H7 (cell line): ENCODE results near the gene ATP6V0D1. TPM values are rescaled to one million over a fixed set of nuclear protein-coding genes. Genes with fewer than 3 reads are reported as not detected.

Experiments used
- DNase-seq: peaks from one replicate; pipeline ENCODE4 v3.0.0; 2012
- H3K27me3 ChIP-seq: 2 replicates; pipeline ENCODE4 v1.6.0; 2011; ENCODE audit warnings: mild to moderate bottlenecking, low read length; ENCODE audit not compliant: control insufficient read depth, insufficient read depth
- H3K36me3 ChIP-seq: replicated peaks from 2 replicates; pipeline ENCODE4 v1.5.1; 2011; ENCODE audit warnings: low read length; ENCODE audit not compliant: control insufficient read depth, insufficient read depth
- H3K4me3 ChIP-seq: 2 replicates; pipeline ENCODE4 v1.5.1; 2011; ENCODE audit warnings: low read depth, mild to moderate bottlenecking, control low read depth, low read length, moderate library complexity; ENCODE audit not compliant: insufficient read depth
- total RNA-seq: library from RNA; depleted of rRNA; stranded (reverse); fragments of >200 nt; shearing (Covaris generic); gene quantifications from 2 replicates; pipeline ENCODE4 v1.2.3, GENCODE V29; 2014; rRNA removed

The ATP6V0D1 gene
- total RNA-seq = 58.4 and 76.9 TPM in 2 replicates

DNA sequence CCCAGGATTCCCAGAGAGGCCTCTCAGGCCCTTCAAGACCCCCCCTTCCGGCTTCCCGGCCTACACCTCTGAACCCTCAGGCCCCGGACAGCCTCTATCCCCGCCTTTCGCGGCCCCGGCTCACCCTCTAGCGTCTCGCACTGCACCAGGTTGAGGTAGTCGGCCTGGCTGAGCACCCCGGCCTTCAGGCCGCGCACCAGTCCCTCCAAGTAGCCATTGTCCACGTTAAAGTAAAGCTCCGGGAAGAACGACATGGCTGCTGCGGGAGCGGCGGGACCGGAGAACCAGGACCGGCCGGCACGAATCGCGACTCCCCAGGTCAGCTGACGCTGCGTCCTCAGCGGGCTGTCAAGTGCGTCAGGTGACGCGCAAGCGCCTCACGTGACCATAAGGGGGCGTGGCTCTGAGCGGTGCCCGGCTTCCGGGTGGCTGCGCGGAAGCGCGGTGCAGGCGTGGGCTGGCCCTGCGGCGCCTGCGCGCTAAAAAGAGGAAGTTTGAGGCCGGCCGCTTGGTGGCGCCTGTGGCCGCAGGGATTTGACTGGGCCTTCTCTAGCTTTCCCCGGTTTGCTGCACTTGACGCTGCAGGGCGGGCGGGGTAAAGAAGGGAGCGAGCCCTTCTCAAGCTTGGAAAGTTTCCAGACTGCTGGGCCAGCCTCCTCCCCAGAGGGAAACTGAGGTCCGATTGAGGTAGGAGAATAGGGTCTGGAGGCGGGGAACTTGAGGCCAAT is at the start of gene ATP6V0D1:
TSS of gene ATP6V0D1 (minus strand) at position 325 of the 728 bp plus-strand sequence. CDS start at position 254, 71 bp downstream.
- Histone ChIP-seq H3K36me3 (no peaks in the 10 kb centered on the region), H3K27me3 (no peaks in the 10 kb centered on the region; the same call in 1 of the 2 replicates), H3K4me3 (peak within 1 kb of the TSS; percentile 84)
- peak; percentile 98 for DNase-seq

DNA sequence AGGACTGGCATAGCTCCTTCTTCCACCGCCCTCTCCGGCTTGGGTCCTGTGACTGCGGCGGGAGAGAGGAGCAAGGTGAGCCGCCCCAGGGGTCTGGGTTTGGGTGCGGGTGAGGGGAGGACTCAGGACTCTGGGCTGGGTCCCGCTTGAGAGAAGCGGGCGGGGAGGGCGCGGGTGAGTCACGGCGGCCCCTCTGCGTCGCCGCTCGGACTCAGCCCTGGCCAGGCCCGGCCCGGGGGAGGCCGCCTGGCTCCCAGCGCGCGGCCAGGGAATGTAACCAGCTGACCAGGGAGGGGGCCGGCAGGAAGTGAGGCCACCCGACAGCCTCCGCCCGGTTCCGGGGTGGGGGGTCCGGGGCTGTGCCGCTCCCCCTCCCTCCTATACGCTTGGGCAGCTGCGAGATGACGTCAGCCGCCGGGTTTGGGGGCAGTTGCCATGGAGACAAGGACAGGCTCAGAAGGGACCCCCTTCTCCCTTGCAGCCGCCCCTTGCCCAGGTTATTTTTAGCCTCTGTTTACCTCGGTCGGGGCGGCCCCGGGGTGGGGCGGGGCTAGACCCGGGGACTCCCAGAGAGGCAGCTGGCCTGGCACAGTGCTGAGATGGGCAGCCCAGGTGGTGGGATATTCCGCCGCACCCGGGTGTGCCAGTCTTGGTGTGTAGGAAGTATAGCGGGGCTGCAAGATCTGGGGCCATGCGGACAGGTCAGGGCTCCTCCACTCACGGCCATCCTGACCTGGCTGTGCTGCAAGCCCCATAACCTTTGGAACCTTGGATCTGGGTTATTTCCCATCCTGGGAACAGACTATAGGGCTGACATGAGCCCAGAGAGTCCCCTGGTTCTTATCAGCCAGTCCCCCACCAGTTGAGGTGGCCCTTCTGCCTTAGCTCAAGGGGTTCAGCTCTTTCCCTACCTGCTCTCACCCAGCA is 49.3 kb upstream of the ATP6V0D1 start:
- H3K36me3 ChIP-seq = no peaks in the 10 kb centered on the region
- peak overlapping the region; percentile 63 for H3K4me3 ChIP-seq
- peak; percentile 88 for DNase-seq
- H3K27me3 ChIP-seq = peaks cover 61% of the 10 kb centered on the region

DNA sequence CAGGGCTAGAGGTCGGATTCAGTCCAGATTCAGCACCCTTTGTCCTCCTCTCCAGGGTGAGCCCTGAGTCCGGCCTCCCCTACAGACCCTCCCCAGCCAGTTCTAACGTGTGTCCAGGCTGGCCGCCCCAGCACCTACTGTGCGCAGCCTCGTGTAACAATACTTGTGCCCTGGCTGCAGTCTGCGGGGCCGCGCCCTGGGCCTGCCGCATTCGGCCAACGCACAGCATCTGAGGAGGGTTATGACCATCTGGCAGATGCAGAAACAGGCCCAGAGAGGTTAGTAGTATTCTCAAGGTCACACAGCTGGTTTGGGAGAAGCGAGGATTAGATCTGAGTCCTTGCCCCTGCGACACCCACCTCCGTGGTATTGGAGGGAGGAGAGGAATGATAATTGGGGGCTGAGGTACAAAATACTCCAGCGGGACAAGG is 48.6 kb upstream of the ATP6V0D1 start:
- Histone ChIP-seq H3K4me3 (peak overlapping the region; percentile 63), H3K27me3 (peaks cover 58% of the 10 kb centered on the region), H3K36me3 (no peaks in the 10 kb centered on the region)
- peak; percentile 70 for DNase-seq

DNA sequence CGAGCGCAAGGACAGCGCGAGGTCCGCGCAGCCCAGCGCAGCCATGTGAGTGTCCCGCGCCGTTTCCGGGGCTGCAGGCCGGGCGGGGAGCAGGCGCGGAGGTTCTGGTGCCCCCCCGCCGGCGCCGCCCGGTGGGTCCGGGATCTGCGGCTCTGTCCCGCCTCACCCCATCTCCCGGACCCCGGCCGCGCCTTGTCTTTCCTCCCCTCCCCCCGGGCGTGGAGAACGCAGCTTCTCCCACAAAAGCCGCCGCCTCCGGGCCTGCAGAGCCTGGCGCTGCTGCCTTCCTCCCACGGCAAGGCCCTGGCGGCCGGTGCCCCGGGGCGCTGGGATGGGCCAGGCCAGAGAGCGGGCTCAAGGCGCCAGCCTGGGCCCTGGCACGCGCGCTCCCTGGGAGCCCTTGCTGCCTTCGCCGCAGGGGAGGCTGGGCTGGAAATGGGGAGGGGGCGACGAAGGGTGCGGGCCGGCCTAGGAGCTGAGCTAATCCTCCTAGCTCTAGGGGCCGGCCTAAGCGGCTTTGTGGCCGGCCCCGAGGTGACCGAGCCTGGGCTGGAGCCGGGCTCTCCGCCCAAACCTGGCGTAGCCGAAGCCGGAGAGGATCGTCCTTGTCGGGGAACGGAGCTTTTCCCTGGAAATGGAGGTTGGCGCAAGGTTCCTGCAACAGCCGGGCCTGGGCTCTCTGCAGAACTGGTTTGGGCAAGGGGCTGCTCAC is 48.1 kb upstream of the ATP6V0D1 start:
- peak; percentile 87 for DNase-seq
- Histone ChIP-seq H3K36me3 (no peaks in the 10 kb centered on the region), H3K4me3 (peak overlapping the region; percentile 63), H3K27me3 (peaks cover 60% of the 10 kb centered on the region)

DNA sequence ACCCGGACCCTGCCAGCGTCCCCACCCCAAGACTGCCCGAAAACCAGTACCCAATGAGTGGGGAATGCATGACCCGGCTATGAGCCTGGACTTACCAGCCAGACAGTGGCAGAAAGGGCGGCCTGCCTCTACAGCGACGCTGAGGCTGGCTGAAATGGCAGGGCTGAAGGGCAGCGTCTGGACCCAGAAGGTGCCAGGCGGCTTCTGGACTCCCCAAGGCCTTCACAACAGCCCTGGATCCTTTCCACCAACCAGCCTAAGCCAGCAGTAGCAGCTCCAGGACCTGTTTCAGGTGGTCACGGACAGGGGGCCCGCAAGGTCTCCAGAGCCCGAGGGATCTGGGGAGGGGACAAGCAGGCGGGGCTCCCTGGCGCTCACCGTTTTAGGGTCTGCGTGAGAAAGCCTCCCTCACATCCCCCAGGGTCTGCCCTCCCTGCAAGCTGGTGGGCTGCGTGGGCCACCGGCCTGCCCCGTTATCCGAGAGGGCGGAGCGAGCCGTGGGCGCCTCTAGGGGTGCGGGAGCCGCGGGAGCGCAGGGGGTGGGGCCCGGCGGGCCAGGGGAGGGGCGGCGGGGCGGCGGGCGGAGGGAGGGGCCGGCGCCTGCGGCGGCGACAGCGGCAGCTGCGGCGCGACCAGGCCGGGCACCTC is 47.4 kb upstream of the ATP6V0D1 start, which contains the start of gene RIPOR1:
TSS of gene RIPOR1 (plus strand) at position 608 of the 648 bp plus-strand sequence. CDS start 9,618 bp downstream, outside the sequence.
- peak; percentile 92 for DNase-seq
- Histone ChIP-seq H3K4me3 (peak within 1 kb of the TSS; percentile 63), H3K36me3 (no peaks in the 10 kb centered on the region), H3K27me3 (peaks cover 59% of the 10 kb centered on the region)

GRCh38 chr16:67526149-67526791 is 45.3 kb upstream of the ATP6V0D1 start:
- Histone ChIP-seq H3K27me3 (peaks cover 48% of the 10 kb centered on the region), H3K36me3 (no peaks in the 10 kb centered on the region)
- DNase-seq = no peak

GRCh38 chr16:67525176-67525860 is 44.4 kb upstream of the ATP6V0D1 start:
- no peak overlapping the region for H3K4me3 ChIP-seq
- H3K36me3 ChIP-seq = no peaks in the 10 kb centered on the region
- peaks cover 39% of the 10 kb centered on the region for H3K27me3 ChIP-seq
- no peak for DNase-seq

More at GRCh38 chr16:67526149-67526791, 45.3 kb upstream of the ATP6V0D1 start:
- H3K4me3 ChIP-seq = no peak overlapping the region

DNA sequence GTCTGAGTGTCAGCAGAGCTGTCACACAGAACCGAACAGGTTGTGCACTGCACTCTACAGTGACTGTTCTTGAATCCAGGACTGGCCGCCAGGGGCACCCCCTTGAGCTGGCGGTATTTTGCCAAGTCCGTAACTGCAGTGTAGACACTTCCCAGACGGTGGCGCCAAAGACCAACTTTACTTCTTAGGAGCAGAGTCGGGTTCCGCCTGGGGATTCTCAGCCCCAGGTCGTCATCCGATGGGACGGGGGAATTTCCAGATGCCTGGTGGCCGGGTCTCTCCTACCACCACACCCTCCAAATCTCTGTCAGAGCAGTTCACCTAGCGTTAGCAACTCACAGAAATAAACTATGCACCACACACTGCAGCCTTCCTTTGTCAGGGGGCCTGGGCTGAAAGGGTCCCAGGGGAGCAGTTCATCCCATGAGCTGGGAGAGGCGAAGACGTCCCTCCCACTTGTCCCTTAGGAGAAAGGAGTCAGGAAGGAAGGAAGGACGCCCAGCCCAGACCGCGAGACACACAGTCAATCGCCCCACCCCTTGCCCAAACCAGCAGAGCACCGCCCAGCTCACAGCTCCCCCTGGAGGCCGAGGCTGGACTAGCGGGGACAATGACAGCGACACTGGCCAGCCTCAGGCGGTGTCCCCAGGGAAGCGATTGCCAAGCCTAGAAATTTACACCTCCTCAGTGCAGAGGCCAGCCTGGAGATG is 40.3 kb upstream of the ATP6V0D1 start:
- peaks cover 8% of the 10 kb centered on the region for H3K27me3 ChIP-seq
- H3K36me3 ChIP-seq = no peaks in the 10 kb centered on the region
- peak; percentile 94 for DNase-seq
- H3K4me3 ChIP-seq = peak overlapping the region; percentile 46

GRCh38 chr16:67519242-67519641 is 38.3 kb upstream of the ATP6V0D1 start:
- Histone ChIP-seq H3K36me3 (no peaks in the 10 kb centered on the region), H3K27me3 (peaks cover 2% of the 10 kb centered on the region; the same call in 1 of the 2 replicates), H3K4me3 (no peak overlapping the region)
- no peak for DNase-seq

DNA sequence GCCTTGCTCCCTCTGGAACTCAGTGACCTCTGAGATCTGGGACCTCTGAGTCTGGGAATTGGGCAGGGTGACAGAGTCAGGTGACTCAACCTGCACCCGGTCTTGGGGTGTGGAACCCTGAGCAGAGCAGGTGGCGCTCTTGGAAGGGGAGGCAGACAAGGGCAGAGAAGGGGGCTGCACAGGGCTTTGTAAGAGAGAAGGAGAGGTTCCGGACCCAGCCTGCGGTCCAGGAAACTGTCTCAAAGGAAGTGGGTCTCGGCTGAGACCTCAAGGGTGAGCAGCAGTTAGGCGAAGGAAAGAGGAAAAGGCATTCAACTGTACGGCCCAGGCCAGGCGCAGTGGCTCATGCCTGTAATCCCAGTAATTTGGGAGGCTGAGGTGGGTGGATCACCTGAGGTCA is 37.7 kb upstream of the ATP6V0D1 start:
- no peaks in the 10 kb centered on the region for H3K36me3 ChIP-seq
- DNase-seq = no peak
- H3K27me3 ChIP-seq = peaks cover 2% of the 10 kb centered on the region; the same call in 1 of the 2 replicates
- H3K4me3 ChIP-seq = no peak overlapping the region

DNA sequence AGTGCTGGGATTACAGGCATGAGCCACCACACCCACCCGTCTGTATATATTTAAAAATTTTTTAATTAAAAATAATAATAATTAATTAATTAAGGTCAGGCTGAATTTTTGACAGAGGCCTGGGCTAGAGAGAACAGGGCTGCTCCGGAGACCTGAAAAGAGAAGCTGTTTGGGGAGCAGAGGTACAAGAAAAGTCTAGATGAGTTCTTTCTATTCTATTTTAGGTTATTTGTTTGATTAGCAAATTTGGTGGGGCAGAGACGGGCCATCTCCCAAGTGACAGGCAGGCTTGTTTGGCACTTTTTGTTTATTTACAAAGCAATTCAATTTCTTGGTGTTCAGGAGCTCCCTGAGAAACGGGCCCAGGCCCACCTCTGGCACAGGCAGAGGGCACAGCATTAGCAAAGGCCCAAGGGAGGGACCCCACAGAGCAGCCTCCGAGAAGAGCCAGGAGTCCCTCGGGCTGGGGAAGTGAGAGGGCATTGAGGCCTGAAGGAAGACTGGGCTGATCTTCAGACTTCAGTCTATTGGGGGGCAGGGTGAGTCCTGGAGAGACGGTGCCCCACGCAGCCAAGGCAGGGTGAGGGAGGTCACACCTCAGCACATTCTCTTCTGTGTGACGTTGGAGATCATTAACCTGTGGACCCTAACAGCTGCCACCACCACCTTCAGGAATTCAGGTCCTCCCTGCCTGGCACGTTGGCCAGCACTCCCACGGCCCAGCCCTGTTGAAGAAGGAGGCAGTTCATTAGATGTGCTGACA is 36.9 kb upstream of the ATP6V0D1 start:
- Histone ChIP-seq H3K36me3 (no peaks in the 10 kb centered on the region), H3K27me3 (peaks cover 2% of the 10 kb centered on the region; the same call in 1 of the 2 replicates), H3K4me3 (no peak overlapping the region)
- no peak for DNase-seq

DNA sequence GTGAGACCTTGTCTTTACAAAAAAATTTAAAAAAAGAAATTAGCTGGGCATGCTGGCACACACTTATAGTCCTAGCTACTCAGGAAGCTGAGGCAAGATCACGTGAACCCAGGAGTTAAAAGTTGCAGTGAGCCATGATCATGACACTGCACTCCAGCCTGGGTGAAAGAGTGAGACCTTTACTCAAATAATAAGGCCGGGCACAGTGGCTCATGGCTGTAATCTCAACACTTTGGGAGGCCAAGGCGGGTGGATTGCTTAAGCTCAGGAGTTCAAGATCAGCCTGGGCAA is 36.1 kb upstream of the ATP6V0D1 start:
- H3K27me3 ChIP-seq = peaks cover 2% of the 10 kb centered on the region; the same call in 1 of the 2 replicates
- DNase-seq = no peak
- H3K4me3 ChIP-seq = no peak overlapping the region
- no peaks in the 10 kb centered on the region for H3K36me3 ChIP-seq
